ENCODE data around the gene IL16.

DNA sequence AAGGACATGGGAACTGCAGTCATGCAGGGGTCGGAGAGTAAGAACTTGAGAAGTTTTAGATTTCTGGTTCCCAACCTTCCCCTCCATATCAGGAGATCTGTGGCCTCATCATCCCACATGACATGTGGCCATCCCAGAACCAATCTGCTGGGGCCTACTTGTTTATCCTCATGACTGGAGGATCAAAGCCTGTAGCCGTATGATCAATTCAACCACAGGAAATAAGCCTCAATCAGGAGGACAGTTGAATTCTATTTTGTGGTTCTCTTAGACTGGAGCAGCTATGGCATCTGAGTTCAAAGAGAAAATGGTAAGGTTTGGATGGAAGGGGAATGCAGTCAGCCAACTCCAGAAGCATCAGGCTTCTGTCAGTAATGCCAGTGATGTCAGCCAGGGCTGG lies 57.2 kb downstream of the IL16 start:
- TF ChIP-seq POLR2A (IDR thresholded peaks at IDR 0.05) (no peak), CTCF (IDR thresholded peaks at IDR 0.05) (no peak)
